ENCODE measurements around the gene MXI1.

GRCh38 chr10:110168601-110169481 lies 38.6 kb upstream of the MXI1 start:
- TF ChIP-seq, protein P1, sequence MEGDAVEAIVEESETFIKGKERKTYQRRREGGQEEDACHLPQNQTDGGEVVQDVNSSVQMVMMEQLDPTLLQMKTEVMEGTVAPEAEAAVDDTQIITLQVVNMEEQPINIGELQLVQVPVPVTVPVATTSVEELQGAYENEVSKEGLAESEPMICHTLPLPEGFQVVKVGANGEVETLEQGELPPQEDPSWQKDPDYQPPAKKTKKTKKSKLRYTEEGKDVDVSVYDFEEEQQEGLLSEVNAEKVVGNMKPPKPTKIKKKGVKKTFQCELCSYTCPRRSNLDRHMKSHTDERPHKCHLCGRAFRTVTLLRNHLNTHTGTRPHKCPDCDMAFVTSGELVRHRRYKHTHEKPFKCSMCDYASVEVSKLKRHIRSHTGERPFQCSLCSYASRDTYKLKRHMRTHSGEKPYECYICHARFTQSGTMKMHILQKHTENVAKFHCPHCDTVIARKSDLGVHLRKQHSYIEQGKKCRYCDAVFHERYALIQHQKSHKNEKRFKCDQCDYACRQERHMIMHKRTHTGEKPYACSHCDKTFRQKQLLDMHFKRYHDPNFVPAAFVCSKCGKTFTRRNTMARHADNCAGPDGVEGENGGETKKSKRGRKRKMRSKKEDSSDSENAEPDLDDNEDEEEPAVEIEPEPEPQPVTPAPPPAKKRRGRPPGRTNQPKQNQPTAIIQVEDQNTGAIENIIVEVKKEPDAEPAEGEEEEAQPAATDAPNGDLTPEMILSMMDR (conservative IDR thresholded peaks at IDR 0.05; ENCODE audit: low read depth, low read length) = no peak
- no peak for TF ChIP-seq EZH2 (IDR thresholded peaks at IDR 0.05; ENCODE audit: borderline replicate concordance, low read depth, low read length, poor library complexity, severe bottlenecking)
